ENCODE measurements around the gene KLHL1. TPM values are rescaled to one million over a fixed set of nuclear protein-coding genes. Genes with fewer than 3 reads are reported as not detected.

KLHL1 gene
- total RNA-seq, 1 donor from 2014 or later: not detected

DNA sequence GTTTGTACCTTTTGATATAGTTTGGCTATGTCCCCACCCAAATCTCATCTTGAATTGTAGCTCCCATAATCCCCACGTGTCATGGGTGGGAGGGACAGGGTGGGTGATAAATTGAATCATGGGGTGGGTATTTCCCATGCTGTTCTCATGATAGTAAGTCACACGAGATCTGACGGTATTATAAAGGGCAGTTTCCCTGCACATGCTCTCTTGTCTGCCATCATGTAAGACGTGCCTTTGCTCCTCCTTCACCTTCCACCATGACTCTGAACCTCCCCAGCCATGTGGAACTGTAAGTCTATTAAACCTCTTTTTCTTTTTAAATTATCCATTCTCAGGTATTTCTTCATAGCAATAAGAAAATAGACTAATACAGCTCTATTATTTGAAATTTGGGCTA, 331.3 kb downstream of the KLHL1 start:
- Histone ChIP-seq H3K4me3 (no peak overlapping the region), H3K36me3 (no peaks in the 10 kb centered on the region), H3K27me3 (ENCODE audit: low read depth) (no peaks in the 10 kb centered on the region), H3K27ac (no peak overlapping the region), H3K4me1 (no peaks in the 10 kb centered on the region), H3K9me3 (no peaks in the 10 kb centered on the region)
- TF ChIP-seq, protein P1, sequence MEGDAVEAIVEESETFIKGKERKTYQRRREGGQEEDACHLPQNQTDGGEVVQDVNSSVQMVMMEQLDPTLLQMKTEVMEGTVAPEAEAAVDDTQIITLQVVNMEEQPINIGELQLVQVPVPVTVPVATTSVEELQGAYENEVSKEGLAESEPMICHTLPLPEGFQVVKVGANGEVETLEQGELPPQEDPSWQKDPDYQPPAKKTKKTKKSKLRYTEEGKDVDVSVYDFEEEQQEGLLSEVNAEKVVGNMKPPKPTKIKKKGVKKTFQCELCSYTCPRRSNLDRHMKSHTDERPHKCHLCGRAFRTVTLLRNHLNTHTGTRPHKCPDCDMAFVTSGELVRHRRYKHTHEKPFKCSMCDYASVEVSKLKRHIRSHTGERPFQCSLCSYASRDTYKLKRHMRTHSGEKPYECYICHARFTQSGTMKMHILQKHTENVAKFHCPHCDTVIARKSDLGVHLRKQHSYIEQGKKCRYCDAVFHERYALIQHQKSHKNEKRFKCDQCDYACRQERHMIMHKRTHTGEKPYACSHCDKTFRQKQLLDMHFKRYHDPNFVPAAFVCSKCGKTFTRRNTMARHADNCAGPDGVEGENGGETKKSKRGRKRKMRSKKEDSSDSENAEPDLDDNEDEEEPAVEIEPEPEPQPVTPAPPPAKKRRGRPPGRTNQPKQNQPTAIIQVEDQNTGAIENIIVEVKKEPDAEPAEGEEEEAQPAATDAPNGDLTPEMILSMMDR (IDR thresholded peaks at IDR 0.05): no peak
- intact Hi-C loops (cut with DNase I): no loop called here
- ATAC-seq (no peak), DNase-seq (no peak)

DNA sequence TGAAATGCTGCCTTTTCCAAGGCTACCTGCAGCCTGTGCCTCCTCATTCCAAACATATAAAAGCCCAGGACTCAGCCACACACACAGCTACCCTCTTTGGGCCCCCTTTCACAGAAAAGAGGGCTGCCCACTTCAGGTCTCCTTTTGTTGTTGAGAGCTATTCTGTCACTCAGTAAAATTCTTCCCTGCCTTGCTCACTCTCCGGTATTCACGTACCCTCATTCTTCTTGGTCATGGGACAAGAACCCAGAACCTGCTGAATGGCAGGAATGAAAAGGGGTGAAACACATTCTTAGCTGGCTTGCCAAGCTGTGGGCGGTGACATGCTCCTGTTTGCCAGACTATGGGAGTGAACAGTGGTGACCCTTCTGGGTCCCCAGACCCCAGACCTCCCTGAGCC, 338.6 kb downstream of the KLHL1 start:
- TF ChIP-seq, protein P1 (IDR thresholded peaks at IDR 0.05): no peak
- Histone ChIP-seq H3K27ac (no peak overlapping the region), H3K36me3 (no peaks in the 10 kb centered on the region), H3K4me1 (no peaks in the 10 kb centered on the region), H3K27me3 (ENCODE audit: low read depth) (no peaks in the 10 kb centered on the region), H3K9me3 (peaks cover 5% of the 10 kb centered on the region), H3K4me3 (no peak overlapping the region)
- DNase-seq (no peak), ATAC-seq (no peak)
- intact Hi-C loops (cut with DNase I): no loop called here

DNA sequence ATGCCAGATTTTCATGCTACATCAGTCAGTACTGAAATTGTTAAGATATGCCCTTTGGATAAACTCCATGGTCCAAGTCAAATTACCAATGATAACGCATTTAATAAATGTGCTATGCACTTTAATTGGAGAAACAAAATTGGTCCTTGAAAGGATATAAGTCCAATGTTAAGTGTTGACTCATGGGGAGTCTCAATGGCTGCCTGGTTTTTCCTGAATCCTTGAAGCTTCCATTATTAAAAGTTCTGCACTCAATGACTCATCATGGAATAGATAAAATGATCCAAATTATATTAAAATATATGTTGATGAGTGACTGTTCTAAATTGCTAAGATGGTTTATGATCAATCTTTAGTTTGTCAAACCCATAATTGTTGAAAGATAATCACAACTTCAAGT, 346.7 kb downstream of the KLHL1 start:
- no peaks in the 10 kb centered on the region for H3K9me3 ChIP-seq
- H3K4me3 ChIP-seq: no peak overlapping the region
- no peaks in the 10 kb centered on the region for H3K4me1 ChIP-seq
- H3K27me3 ChIP-seq (ENCODE audit: low read depth): no peaks in the 10 kb centered on the region
- no peaks in the 10 kb centered on the region for H3K36me3 ChIP-seq
- ATAC-seq (no peak), DNase-seq (no peak)
- intact Hi-C loops (cut with DNase I): no loop called here
- TF ChIP-seq, protein P1 (IDR thresholded peaks at IDR 0.05): no peak
- H3K27ac ChIP-seq: no peak overlapping the region

DNA sequence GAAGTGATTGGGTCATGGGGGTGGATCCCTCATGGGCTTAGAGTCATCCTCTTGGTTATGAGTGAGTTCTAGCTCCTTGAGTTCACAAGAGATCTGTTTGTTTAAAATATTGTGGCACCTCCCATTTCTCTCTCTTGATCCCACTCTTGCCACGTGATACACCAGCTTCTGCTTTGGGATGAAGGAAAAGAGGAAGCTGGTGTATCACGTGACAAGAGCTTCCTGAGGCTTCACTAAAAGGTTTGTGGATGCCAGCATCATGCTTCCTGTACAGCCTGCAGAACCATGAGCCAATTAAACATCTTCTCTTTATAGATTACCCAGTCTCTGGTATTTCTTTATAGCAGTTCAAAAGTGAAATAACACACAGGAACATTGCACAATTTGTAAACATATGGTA, 353.2 kb downstream of the KLHL1 start:
- ATAC-seq (no peak), DNase-seq (no peak)
- Histone ChIP-seq H3K4me1 (no peaks in the 10 kb centered on the region), H3K4me3 (no peak overlapping the region), H3K36me3 (no peaks in the 10 kb centered on the region), H3K27ac (no peak overlapping the region), H3K9me3 (no peaks in the 10 kb centered on the region), H3K27me3 (ENCODE audit: low read depth) (no peaks in the 10 kb centered on the region)
- TF ChIP-seq, protein P1 (IDR thresholded peaks at IDR 0.05): no peak
- intact Hi-C loops (cut with DNase I): no loop called here

DNA sequence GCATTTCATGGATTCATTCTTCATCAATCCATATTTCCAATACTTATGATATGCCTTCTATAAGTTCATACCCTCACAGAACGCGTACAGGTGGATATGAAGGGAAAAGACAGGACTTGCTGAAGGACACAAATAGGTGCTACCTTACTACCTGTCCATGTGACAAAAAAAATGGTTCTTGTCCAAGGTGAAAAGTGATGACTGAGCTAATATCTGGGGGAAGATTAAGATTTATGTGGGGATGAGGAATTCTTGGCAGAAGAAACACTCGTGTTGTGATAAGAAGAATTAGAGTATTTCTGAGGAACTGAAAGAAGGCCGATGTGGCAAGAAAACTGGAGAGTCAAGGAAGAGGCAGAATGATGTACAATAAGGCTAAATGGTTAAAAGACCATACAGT, 357.0 kb downstream of the KLHL1 start:
- ATAC-seq: no peak
- H3K4me1 ChIP-seq: no peaks in the 10 kb centered on the region
- H3K9me3 ChIP-seq: no peaks in the 10 kb centered on the region
- no peaks in the 10 kb centered on the region for H3K27me3 ChIP-seq (ENCODE audit: low read depth)
- intact Hi-C loops (cut with DNase I): no loop called here
- no peak overlapping the region for H3K4me3 ChIP-seq
- no peak for DNase-seq
- H3K36me3 ChIP-seq: no peaks in the 10 kb centered on the region
- TF ChIP-seq, protein P1 (IDR thresholded peaks at IDR 0.05): no peak
- H3K27ac ChIP-seq: no peak overlapping the region

All from lower lobe of right lung (tissue), 2 donors.